Activated CD4-positive, CD25-positive, alpha-beta regulatory T cell treated with anti-CD3 and anti-CD28 coated beads, Interleukin-2, amount 50 U/mL, for 24 hours (primary cell): ENCODE measurements around the gene ABCD3.
"Not testable (repeated sequence)": the region's sequence is repeated elsewhere in the genome, so short reads cannot be mapped to it uniquely, and the experiment has no call there.

ENCODE experiments used
- ATAC-seq, 2 donors: fragments of 150-1000 bp; cut with Tn5 transposase; one replicate each; pipeline ENCODE4 v1.10.0; 2021; ENCODE audit warnings: mild to moderate bottlenecking in 1 of 2, moderate library complexity in 1 of 2

The ABCD3 gene

GRCh38 chr1:94417978-94418663, at the start of gene ABCD3:
ABCD3 (plus strand) TSS chr1:94418389; CDS start chr1:94418479, 90 bp downstream.
- ATAC-seq, result peak; percentile 92 to 93

GRCh38 chr1:94372771-94373170, 45.4 kb upstream of the ABCD3 start:
- ATAC-seq, result not testable (repeated sequence)

- ATAC-seq, result not testable (repeated sequence)
Observed at GRCh38 chr1:94373311-94373710, 44.9 kb upstream of the ABCD3 start.

GRCh38 chr1:94375666-94376065, 42.5 kb upstream of the ABCD3 start:
- not testable (repeated sequence) for ATAC-seq

- ATAC-seq, result not testable (repeated sequence)
Observed at GRCh38 chr1:94378493-94378892, 39.7 kb upstream of the ABCD3 start.

- ATAC-seq, result no peak
Observed at GRCh38 chr1:94379615-94380014, 38.6 kb upstream of the ABCD3 start.

- ATAC-seq, result no peak
Observed at GRCh38 chr1:94382201-94382600, 36.0 kb upstream of the ABCD3 start.

- ATAC-seq, result peak; percentile 55 to 60
Observed at GRCh38 chr1:94383966-94384408, 34.2 kb upstream of the ABCD3 start.

- ATAC-seq, result peak in 1 of 2 donors; percentile 11
Observed at GRCh38 chr1:94384485-94385265, 33.5 kb upstream of the ABCD3 start.

GRCh38 chr1:94385308-94385929, 32.8 kb upstream of the ABCD3 start:
- peak; percentile 54 to 60 for ATAC-seq

GRCh38 chr1:94389298-94389697, 28.9 kb upstream of the ABCD3 start:
- no peak for ATAC-seq

- ATAC-seq, result no peak
Observed at GRCh38 chr1:94394247-94394646, 23.9 kb upstream of the ABCD3 start.

GRCh38 chr1:94395231-94395630, 23.0 kb upstream of the ABCD3 start:
- no peak for ATAC-seq

- no peak for ATAC-seq
Observed at GRCh38 chr1:94395748-94396309, 22.4 kb upstream of the ABCD3 start.

GRCh38 chr1:94396356-94397010, 21.7 kb upstream of the ABCD3 start:
- no peak for ATAC-seq

GRCh38 chr1:94398356-94398755, 19.8 kb upstream of the ABCD3 start:
- no peak for ATAC-seq

- no peak for ATAC-seq
Observed at GRCh38 chr1:94399453-94399852, 18.7 kb upstream of the ABCD3 start.

- no peak for ATAC-seq
Observed at GRCh38 chr1:94401206-94401605, 17.0 kb upstream of the ABCD3 start.

- ATAC-seq, result no peak
Observed at GRCh38 chr1:94406446-94406845, 11.7 kb upstream of the ABCD3 start.

- no peak for ATAC-seq
Observed at GRCh38 chr1:94408104-94408830, 9.9 kb upstream of the ABCD3 start.

GRCh38 chr1:94411237-94411636, 7.0 kb upstream of the ABCD3 start:
- peak; percentile 53 to 56 for ATAC-seq

GRCh38 chr1:94413311-94413710, 4.9 kb upstream of the ABCD3 start:
- ATAC-seq, result no peak
